Measurements from ENCODE around the gene CYP1A2. TPM values are rescaled to one million over a fixed set of nuclear protein-coding genes. Genes with fewer than 3 reads are reported as not detected.
A peak's percentile ranks its signal among the peaks of the same experiment; 100 is the strongest.

The CYP1A2 gene
- total and polyA plus RNA-seq, 2 of the 13 experiments (the other 11 are each of a cell fraction or from before 2014, with no cell fraction given) = 0.07 TPM; not detected in 1

DNA sequence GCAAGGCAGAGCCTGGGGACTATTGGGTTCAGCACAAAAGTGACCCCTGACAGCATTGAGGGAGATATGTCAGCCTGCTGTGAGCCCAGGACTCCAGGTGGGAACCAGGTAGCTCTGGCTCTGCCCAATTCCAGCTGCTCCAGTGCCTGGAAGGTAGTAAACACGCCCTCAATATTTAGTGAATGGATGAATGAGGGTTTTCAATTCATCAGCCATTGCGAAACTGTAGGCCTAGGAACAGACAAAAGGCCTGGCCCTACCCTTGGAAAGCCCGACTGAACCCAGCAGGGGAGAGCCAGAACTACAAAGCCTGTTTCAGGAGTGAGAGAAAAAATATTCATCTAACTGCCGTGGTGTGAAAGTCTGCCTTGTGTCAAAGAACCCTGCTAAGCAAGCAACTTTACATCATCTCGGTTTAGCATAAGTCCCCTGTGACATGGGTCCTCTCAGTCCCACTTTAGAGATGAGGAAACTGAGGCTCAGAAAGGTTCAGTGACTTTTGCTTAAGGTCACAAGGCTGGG lies 25.1 kb downstream of the CYP1A2 start (continued):
- TF ChIP-seq ZNF432 (CRISPR knock-in tag; IDR thresholded peaks at IDR 0.05; ENCODE audit: borderline replicate concordance) = no peak
- TF ChIP-seq, protein P1, sequence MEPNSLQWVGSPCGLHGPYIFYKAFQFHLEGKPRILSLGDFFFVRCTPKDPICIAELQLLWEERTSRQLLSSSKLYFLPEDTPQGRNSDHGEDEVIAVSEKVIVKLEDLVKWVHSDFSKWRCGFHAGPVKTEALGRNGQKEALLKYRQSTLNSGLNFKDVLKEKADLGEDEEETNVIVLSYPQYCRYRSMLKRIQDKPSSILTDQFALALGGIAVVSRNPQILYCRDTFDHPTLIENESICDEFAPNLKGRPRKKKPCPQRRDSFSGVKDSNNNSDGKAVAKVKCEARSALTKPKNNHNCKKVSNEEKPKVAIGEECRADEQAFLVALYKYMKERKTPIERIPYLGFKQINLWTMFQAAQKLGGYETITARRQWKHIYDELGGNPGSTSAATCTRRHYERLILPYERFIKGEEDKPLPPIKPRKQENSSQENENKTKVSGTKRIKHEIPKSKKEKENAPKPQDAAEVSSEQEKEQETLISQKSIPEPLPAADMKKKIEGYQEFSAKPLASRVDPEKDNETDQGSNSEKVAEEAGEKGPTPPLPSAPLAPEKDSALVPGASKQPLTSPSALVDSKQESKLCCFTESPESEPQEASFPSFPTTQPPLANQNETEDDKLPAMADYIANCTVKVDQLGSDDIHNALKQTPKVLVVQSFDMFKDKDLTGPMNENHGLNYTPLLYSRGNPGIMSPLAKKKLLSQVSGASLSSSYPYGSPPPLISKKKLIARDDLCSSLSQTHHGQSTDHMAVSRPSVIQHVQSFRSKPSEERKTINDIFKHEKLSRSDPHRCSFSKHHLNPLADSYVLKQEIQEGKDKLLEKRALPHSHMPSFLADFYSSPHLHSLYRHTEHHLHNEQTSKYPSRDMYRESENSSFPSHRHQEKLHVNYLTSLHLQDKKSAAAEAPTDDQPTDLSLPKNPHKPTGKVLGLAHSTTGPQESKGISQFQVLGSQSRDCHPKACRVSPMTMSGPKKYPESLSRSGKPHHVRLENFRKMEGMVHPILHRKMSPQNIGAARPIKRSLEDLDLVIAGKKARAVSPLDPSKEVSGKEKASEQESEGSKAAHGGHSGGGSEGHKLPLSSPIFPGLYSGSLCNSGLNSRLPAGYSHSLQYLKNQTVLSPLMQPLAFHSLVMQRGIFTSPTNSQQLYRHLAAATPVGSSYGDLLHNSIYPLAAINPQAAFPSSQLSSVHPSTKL (CRISPR knock-in tag; IDR thresholded peaks at IDR 0.05) = 0 out of 2 replicates have a peak, but pooled peaks have one; percentile 17
- peak; percentile 22; the same call in 1 of the 2 replicates for TF ChIP-seq ZNF331 (CRISPR knock-in tag; IDR thresholded peaks at IDR 0.05)
- TF ChIP-seq CEBPG (CRISPR knock-in tag; IDR thresholded peaks at IDR 0.05) = peak; percentile 88
- no peak for TF ChIP-seq SP4 (CRISPR knock-in tag; IDR thresholded peaks at IDR 0.05)
- no peak for TF ChIP-seq POLR2AphosphoS5 (IDR thresholded peaks at IDR 0.05; ENCODE audit: low read depth, low read length)
- TF ChIP-seq CEBPB (IDR thresholded peaks at IDR 0.05; ENCODE audit: borderline replicate concordance, low read depth, low read length) = peak; percentile 80
- TF ChIP-seq, protein P2, sequence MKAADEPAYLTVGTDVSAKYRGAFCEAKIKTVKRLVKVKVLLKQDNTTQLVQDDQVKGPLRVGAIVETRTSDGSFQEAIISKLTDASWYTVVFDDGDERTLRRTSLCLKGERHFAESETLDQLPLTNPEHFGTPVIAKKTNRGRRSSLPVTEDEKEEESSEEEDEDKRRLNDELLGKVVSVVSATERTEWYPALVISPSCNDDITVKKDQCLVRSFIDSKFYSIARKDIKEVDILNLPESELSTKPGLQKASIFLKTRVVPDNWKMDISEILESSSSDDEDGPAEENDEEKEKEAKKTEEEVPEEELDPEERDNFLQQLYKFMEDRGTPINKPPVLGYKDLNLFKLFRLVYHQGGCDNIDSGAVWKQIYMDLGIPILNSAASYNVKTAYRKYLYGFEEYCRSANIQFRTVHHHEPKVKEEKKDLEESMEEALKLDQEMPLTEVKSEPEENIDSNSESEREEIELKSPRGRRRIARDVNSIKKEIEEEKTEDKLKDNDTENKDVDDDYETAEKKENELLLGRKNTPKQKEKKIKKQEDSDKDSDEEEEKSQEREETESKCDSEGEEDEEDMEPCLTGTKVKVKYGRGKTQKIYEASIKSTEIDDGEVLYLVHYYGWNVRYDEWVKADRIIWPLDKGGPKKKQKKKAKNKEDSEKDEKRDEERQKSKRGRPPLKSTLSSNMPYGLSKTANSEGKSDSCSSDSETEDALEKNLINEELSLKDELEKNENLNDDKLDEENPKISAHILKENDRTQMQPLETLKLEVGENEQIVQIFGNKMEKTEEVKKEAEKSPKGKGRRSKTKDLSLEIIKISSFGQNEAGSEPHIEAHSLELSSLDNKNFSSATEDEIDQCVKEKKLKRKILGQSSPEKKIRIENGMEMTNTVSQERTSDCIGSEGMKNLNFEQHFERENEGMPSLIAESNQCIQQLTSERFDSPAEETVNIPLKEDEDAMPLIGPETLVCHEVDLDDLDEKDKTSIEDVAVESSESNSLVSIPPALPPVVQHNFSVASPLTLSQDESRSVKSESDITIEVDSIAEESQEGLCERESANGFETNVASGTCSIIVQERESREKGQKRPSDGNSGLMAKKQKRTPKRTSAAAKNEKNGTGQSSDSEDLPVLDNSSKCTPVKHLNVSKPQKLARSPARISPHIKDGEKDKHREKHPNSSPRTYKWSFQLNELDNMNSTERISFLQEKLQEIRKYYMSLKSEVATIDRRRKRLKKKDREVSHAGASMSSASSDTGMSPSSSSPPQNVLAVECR (CRISPR knock-in tag; IDR thresholded peaks at IDR 0.05; ENCODE audit: borderline replicate concordance) = no peak; the same call in 1 of the 2 replicates
- TF ChIP-seq ZMYM3 (CRISPR knock-in tag; IDR thresholded peaks at IDR 0.05) = 0 out of 2 replicates have a peak, but pooled peaks have one; percentile 25
- TF ChIP-seq ZEB1 (IDR thresholded peaks at IDR 0.05; ENCODE audit: insufficient replicate concordance, low read depth) = peak; percentile 10
- no peak for TF ChIP-seq NRL (CRISPR knock-in tag; IDR thresholded peaks at IDR 0.05; ENCODE audit: borderline replicate concordance)
- TF ChIP-seq, protein P3, sequence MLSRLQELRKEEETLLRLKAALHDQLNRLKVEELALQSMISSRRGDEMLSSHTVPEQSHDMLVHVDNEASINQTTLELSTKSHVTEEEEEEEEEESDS (CRISPR knock-in tag; IDR thresholded peaks at IDR 0.05; ENCODE audit: borderline replicate concordance) = no peak
- TF ChIP-seq, protein P4, sequence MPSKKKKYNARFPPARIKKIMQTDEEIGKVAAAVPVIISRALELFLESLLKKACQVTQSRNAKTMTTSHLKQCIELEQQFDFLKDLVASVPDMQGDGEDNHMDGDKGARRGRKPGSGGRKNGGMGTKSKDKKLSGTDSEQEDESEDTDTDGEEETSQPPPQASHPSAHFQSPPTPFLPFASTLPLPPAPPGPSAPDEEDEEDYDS (CRISPR knock-in tag; IDR thresholded peaks at IDR 0.05) = 0 out of 2 replicates have a peak, but pooled peaks have one; percentile 16
- no peak for TF ChIP-seq HMGA1 (CRISPR knock-in tag; conservative IDR thresholded peaks at IDR 0.05)
- TF ChIP-seq, protein P5, sequence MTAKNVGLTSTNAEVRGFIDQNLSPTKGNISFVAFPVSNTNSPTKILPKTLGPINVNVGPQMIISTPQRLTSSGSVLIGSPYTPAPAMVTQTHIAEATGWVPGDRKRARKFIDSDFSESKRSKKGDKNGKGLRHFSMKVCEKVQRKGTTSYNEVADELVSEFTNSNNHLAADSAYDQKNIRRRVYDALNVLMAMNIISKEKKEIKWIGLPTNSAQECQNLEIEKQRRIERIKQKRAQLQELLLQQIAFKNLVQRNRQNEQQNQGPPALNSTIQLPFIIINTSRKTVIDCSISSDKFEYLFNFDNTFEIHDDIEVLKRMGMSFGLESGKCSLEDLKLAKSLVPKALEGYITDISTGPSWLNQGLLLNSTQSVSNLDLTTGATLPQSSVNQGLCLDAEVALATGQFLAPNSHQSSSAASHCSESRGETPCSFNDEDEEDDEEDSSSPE (CRISPR knock-in tag; IDR thresholded peaks at IDR 0.05) = no peak
- peak; percentile 19; the same call in 1 of the 2 replicates for TF ChIP-seq HDAC2 (CRISPR knock-in tag; IDR thresholded peaks at IDR 0.05)
- peak; percentile 81 for TF ChIP-seq ZNF629 (CRISPR knock-in tag; conservative IDR thresholded peaks at IDR 0.05)
- TF ChIP-seq BCL6 (CRISPR knock-in tag; IDR thresholded peaks at IDR 0.05) = peak; percentile 41; the same call in 1 of the 2 replicates
